GM06990 (cell line): ENCODE measurements around the gene BCL6.

ENCODE experiments used
- DNase-seq: peaks from one replicate; pipeline ENCODE4 v3.0.0-alpha.2; 2011; ENCODE audit not compliant: insufficient read length; ENCODE audit errors: extremely low read depth
- H3K27me3 ChIP-seq: replicated peaks from 2 replicates; pipeline ENCODE4 v1.6.0; 2011; ENCODE audit warnings: low read length; ENCODE audit not compliant: control insufficient read depth, insufficient read depth
- H3K36me3 ChIP-seq: 2 replicates; pipeline ENCODE4 v1.5.1; 2011; ENCODE audit warnings: low read length; ENCODE audit not compliant: control insufficient read depth, insufficient read depth
- H3K4me3 ChIP-seq: replicated peaks from 2 replicates; pipeline ENCODE4 v1.5.1; 2011; ENCODE audit warnings: low read depth, mild to moderate bottlenecking, control low read depth, low read length
- CTCF ChIP-seq: IDR thresholded peaks from 2 replicates; pipeline ENCODE4 v1.5.1; 2011; ENCODE audit warnings: low read length, control low read depth, mild to moderate bottlenecking, inconsistent platforms; ENCODE audit not compliant: insufficient read depth, poor library complexity, severe bottlenecking

BCL6 gene

DNA sequence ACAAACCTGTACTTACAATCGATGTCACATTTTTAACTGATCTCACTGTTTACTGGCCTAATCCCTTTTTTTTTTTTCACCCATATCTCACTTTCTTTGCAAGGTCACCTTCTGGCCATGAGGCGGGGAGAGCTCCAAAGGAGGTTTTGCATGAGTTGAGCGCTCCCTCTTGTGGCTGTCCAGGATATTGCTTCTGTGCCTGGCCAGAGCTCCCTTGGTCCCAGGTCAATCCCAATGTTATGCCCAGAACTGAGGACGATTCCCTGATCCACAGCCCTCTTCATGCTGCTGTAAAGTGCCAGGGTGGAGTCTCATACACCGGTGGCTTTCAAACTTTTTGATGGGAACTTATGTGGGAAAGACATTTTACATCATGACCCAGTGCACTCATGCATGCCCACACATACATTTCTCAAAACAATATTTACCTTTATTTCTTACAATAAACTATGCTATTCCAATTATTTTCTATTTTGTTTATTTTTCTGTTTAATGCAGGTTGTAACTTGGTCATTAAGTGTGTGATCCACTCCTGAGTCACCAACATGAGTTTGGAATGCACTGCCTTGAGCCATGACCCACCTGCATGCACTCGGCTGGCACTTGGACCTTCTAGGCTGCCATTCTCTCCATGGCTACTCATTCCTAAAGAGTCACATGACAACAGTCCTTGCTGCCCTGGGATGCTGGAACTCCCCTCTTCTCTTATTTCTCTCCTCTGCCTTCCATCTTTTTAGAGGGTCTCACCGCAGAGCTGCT lies 65.5 kb downstream of the BCL6 start:
- no peak for DNase-seq
- TF ChIP-seq CTCF: peak; percentile 92
- H3K4me3 ChIP-seq: no peak overlapping the region

GRCh38 chr3:187678726-187679268 lies 66.5 kb downstream of the BCL6 start:
- H3K4me3 ChIP-seq: no peak overlapping the region
- H3K36me3 ChIP-seq: no peaks in the 10 kb centered on the region
- DNase-seq: no peak
- TF ChIP-seq CTCF: peak; percentile 65
- no peaks in the 10 kb centered on the region for H3K27me3 ChIP-seq

More for the DNA sequence above, 65.5 kb downstream of the BCL6 start:
- H3K27me3 ChIP-seq: no peaks in the 10 kb centered on the region
- H3K36me3 ChIP-seq: no peaks in the 10 kb centered on the region

- Histone ChIP-seq H3K4me3 (no peak overlapping the region), H3K27me3 (no peaks in the 10 kb centered on the region; the same call in 1 of the 2 replicates), H3K36me3 (no peaks in the 10 kb centered on the region)
- TF ChIP-seq CTCF: no peak
- DNase-seq: no peak
Measured at GRCh38 chr3:187677604-187678003, 67.7 kb downstream of the BCL6 start.

GRCh38 chr3:187673012-187673411 lies 72.3 kb downstream of the BCL6 start:
- no peak for DNase-seq
- Histone ChIP-seq H3K36me3 (no peaks in the 10 kb centered on the region), H3K4me3 (no peak overlapping the region), H3K27me3 (no peaks in the 10 kb centered on the region; the same call in 1 of the 2 replicates)
- no peak for TF ChIP-seq CTCF
